Measurements from ENCODE around the gene NAPSA. TPM values are rescaled to one million over a fixed set of nuclear protein-coding genes. Genes with fewer than 3 reads are reported as not detected.
A peak's percentile ranks its signal among the peaks of the same experiment; 100 is the strongest.

NAPSA gene
- total and polyA plus RNA-seq, 12 donors: 0.22 to 1.1 (median 0.41) TPM; not detected in 8

- H3K36me3 ChIP-seq: peaks cover 0 to 50% (median 29%) of the 10 kb centered on the region in 9 donors
- intact Hi-C loops (cut with DNase I): loop anchor here in 1 of 10 donors (1.0 kb wide), 1 partner anchor 15 kb away; no protein-coding TSS in a partner anchor
- peak; percentile 95 to 97 for DNase-seq
- H3K4me1 ChIP-seq: peaks cover 8 to 37% (median 27%) of the 10 kb centered on the region in 9 donors
- peak within 1 kb of the TSS in 9 of 10 donors; percentile 67 to 87 (median 79) for H3K27ac ChIP-seq
- no peak for TF ChIP-seq CTCF (IDR thresholded peaks at IDR 0.05)
- 1% methylated on average over 78 of the region's 78 CpGs for WGBS, 2 donors
- H3K9me3 ChIP-seq: no peaks in the 10 kb centered on the region
- peak; percentile 94 to 97 (median 96) for ATAC-seq
- H3K27me3 ChIP-seq: no peaks in the 10 kb centered on the region
- H3K4me3 ChIP-seq: peak within 1 kb of the TSS; percentile 41 to 65 (median 58)
Measured at GRCh38 chr19:50383852-50384684, 18.6 kb upstream of the NAPSA start, which contains the start of gene POLD1. Gene POLD1, plus strand, starts transcription at chr19:50384347. Its CDS starts 14,505 bp downstream, at chr19:50398852.

- no peak for DNase-seq
- Histone ChIP-seq H3K27me3 (no peaks in the 10 kb centered on the region), H3K4me1 (peaks cover 8 to 45% (median 27%) of the 10 kb centered on the region in 9 donors), H3K9me3 (no peaks in the 10 kb centered on the region), H3K36me3 (peaks cover 2 to 58% (median 36%) of the 10 kb centered on the region in 9 donors), H3K27ac (peak overlapping the region in 9 of 10 donors; percentile 67 to 87 (median 79)), H3K4me3 (peak overlapping the region in 9 of 10 donors; percentile 41 to 65 (median 58))
- 52 to 57% methylated on average over 21 of the region's 21 CpGs for WGBS, 2 donors
- no peak for TF ChIP-seq CTCF (IDR thresholded peaks at IDR 0.05)
- no peak for ATAC-seq
- intact Hi-C loops (cut with DNase I): no loop called here
Measured at GRCh38 chr19:50383001-50383851, 17.8 kb upstream of the NAPSA start.

- no peak for TF ChIP-seq CTCF (IDR thresholded peaks at IDR 0.05)
- intact Hi-C loops (cut with DNase I): no loop called here
- DNase-seq (no peak), ATAC-seq (no peak)
- peaks cover 3 to 60% (median 44%) of the 10 kb centered on the region in 9 donors for H3K36me3 ChIP-seq
- H3K27me3 ChIP-seq: no peaks in the 10 kb centered on the region
- WGBS, 2 donors: 92 to 93% methylated on average over 57 to 58 of the region's 58 CpGs
- H3K9me3 ChIP-seq: no peaks in the 10 kb centered on the region
- H3K27ac ChIP-seq: no peak overlapping the region
- no peak overlapping the region for H3K4me3 ChIP-seq
- peaks cover 10 to 52% (median 28%) of the 10 kb centered on the region in 9 donors for H3K4me1 ChIP-seq
Measured at GRCh38 chr19:50381881-50382729, 16.7 kb upstream of the NAPSA start.
